Spinal cord (tissue), 10 donors: Measurements from ENCODE around the gene ULK4. TPM values are rescaled to one million over a fixed set of nuclear protein-coding genes. Genes with fewer than 3 reads are reported as not detected.

Experiments used
- DNase-seq, 6 donors: peaks; one replicate each; pipeline versions ENCODE4 v3.0.0 to v3.0.0-alpha.2; 2013 to 2015; ENCODE audit warnings: low spot score in 6 of 6, low read depth in 4 of 6
- H3K27ac ChIP-seq: one replicate; pipeline ENCODE4 v1.5.1; 2013; ENCODE audit warnings: low read depth, low read length, control low read depth
- H3K27me3 ChIP-seq: one replicate; pipeline ENCODE4 v1.6.1; 2013; ENCODE audit warnings: low read length; ENCODE audit not compliant: control insufficient read depth, insufficient read depth
- H3K36me3 ChIP-seq: one replicate; pipeline ENCODE4 v1.6.1; 2013; ENCODE audit warnings: low read length; ENCODE audit not compliant: control insufficient read depth, insufficient read depth
- H3K4me1 ChIP-seq: one replicate; pipeline ENCODE4 v1.6.1; 2013; ENCODE audit warnings: low read length; ENCODE audit not compliant: control insufficient read depth, insufficient read depth
- H3K4me3 ChIP-seq: one replicate; pipeline ENCODE4 v1.5.1; 2013; ENCODE audit warnings: low read depth, low read length, control low read depth
- H3K9me3 ChIP-seq: one replicate; pipeline ENCODE4 v1.6.1; 2013; ENCODE audit warnings: low read length; ENCODE audit not compliant: control insufficient read depth, insufficient read depth
- WGBS: methylation state at CpG from one replicate; pipeline ENCODE4 v1.1.5; 2013; ENCODE audit warnings: missing lambda C conversion rate; ENCODE audit not compliant: insufficient coverage; 5-methylcytosine and 5-hydroxymethylcytosine counted together
- polyA plus RNA-seq, 2 donors: library from polyadenylated mRNA; unstranded; fragments of 120-200 nt; gene quantifications; one replicate each; pipeline ENCODE4 v1.2.1, GENCODE V29; 2013; ENCODE audit not compliant: insufficient read length in 2 of 2
- total RNA-seq, 2 donors: library from RNA; depleted of rRNA in 1 of 2; stranded (reverse); fragments of 120-200 nt in 1 of 2; fragments of >200 nt in 1 of 2; gene quantifications; one replicate each; pipeline versions ENCODE4 v1.2.3 to v1.2.4, GENCODE V29; 2013 to 2014
- donor health status: healthy.

ULK4 gene
- total and polyA plus RNA-seq, 4 donors = 3.1 to 18.1 (median 9.7) TPM

DNA sequence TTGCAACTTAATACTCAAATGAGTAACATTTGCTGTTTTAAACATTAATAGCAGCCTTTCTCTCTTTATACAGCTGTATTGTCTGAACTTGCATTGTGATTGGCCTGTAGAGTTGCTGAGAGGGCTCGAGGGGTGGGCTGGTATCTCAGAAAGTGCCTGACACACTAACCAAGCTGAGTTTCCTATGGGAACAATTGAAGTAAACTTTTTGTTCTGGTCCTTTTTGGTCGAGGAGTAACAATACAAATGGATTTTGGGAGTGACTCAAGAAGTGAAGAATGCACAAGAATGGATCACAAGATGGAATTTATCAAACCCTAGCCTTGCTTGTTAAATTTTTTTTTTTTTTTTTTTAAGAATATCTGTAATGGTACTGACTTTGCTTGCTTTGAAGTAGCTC lies 722.3 kb downstream of the ULK4 start:
- Histone ChIP-seq H3K4me1 (peaks cover 3% of the 10 kb centered on the region), H3K9me3 (no peaks in the 10 kb centered on the region), H3K4me3 (no peak overlapping the region), H3K27me3 (no peaks in the 10 kb centered on the region), H3K36me3 (peaks cover 29% of the 10 kb centered on the region), H3K27ac (no peak overlapping the region)
- no peak for DNase-seq
- WGBS = no CpG with 5 or more reads among the region's 2 CpGs

DNA sequence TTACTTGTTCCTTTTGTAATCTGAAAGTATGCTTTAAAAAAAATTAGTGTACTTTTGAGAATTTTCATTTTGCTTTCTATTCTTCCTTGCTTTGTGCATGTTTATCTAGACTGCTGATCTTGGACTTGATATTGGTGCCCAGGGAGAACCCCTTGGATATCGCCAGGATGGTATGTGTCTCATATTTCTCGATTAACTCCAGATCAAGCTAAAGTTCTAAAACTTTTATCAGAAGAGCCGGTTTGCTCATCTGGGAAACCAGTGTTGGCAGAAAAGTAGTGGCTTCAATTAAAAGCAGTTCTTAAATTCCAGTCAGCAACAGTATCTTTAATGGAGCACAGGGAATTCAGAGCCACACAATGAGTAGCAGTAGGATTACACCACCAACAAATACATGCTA lies 724.0 kb downstream of the ULK4 start:
- WGBS = 94% methylated on average over 2 of the region's 3 CpGs
- H3K36me3 ChIP-seq = peaks cover 35% of the 10 kb centered on the region
- no peak overlapping the region for H3K27ac ChIP-seq
- H3K4me1 ChIP-seq = peaks cover 3% of the 10 kb centered on the region
- no peak overlapping the region for H3K4me3 ChIP-seq
- DNase-seq = peak in 1 of 6 donors; percentile 33
- H3K9me3 ChIP-seq = no peaks in the 10 kb centered on the region
- no peaks in the 10 kb centered on the region for H3K27me3 ChIP-seq

DNA sequence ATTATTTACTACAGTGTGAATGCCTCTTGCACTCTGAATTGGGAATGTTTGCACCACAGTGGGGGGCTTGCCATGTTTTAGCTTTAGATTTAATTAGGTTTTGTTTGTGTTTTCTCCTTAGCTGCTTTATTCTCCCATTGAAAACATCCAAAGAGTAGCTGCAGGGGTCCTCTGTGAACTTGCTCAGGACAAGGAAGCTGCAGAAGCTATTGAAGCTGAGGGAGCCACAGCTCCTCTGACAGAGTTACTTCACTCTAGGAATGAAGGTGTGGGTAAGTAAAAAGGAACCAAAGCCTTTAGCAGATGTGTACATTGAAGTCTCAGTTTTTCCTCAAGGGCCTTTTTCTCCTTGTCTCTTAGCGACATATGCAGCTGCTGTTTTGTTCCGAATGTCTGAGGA lies 725.7 kb downstream of the ULK4 start:
- Histone ChIP-seq H3K9me3 (no peaks in the 10 kb centered on the region), H3K4me1 (peaks cover 3% of the 10 kb centered on the region), H3K27me3 (no peaks in the 10 kb centered on the region), H3K36me3 (peaks cover 35% of the 10 kb centered on the region), H3K27ac (no peak overlapping the region), H3K4me3 (no peak overlapping the region)
- DNase-seq = peak in 2 of 6 donors; percentile 25 to 52
- no CpG with 5 or more reads among the region's 2 CpGs for WGBS

DNA sequence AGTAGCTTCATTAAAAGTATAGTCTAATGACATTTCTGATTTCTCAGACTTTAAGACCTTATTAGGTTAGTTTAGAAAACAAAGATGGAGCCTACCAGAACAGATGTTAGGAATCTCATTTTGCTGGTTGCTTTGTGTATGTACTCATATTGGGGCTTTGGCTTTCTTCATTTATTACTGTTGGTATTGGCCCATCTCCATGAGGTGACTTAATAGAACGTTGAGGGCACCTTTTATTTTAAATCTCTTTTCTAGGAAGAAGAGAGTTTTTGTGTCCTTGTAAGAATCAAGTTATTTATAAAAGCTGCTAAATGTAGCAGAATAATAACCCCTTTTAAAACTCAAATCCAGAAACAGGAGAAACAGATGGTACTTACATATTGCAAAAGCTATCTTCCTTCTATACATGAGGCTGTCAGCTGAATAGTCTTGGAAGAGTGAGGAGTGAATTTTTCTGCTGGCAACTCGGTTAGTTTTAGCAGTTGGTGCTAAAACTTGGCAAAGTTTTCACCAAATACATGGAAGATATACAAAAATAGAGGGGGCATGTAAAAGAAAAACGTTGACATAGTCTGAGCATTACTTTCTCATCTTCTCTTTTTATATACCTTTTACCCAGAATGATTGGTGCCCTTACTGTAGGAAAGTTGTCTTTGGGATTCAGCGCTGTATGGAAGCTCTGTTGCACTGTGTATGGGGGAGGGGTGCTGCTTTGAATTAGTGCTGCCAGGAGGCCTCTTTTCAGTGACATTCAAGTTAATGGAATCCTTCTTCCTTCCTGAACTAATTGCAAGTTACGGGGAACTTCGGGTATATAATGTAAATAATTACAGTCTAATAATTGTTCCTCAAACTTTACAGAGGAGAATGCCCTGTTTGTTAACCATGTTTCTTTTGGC lies 726.8 kb downstream of the ULK4 start:
- Histone ChIP-seq H3K27me3 (no peaks in the 10 kb centered on the region), H3K36me3 (peaks cover 35% of the 10 kb centered on the region), H3K4me3 (no peak overlapping the region), H3K4me1 (peaks cover 3% of the 10 kb centered on the region), H3K27ac (no peak overlapping the region), H3K9me3 (no peaks in the 10 kb centered on the region)
- WGBS = no CpG with 5 or more reads among the region's 6 CpGs
- peak in 3 of 6 donors; percentile 13 to 93 (median 82) for DNase-seq

DNA sequence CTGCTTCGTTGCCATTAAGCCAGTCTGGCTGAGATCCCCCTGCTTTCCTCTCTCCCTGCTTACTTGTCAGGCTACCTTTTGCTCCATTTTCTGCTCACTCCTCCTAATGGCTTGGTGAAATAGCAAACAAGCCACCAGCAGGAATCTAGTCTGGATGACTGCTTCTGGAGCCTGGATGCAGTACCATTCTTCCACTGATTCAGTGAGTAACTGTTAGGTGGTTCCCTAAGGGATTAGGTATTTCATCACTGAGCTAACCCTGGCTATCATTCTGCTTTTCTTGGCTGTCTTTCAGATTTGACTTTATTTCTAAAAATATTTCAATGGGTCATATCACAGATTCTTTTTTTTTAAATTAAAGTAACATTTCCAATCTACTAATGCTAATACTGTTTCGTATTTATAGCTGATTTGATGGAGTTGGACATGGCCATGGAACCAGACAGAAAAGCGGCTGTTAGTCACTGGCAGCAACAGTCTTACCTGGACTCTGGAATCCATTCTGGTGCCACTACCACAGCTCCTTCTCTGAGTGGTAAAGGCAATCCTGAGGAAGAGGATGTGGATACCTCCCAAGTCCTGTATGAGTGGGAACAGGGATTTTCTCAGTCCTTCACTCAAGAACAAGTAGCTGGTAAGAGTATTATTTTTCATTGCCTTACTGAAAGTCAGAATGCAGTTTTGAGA lies 737.6 kb downstream of the ULK4 start:
- H3K36me3 ChIP-seq = peaks cover 14% of the 10 kb centered on the region
- H3K27me3 ChIP-seq = no peaks in the 10 kb centered on the region
- H3K27ac ChIP-seq = no peak overlapping the region
- WGBS = 63% methylated on average over 2 of the region's 3 CpGs
- no peaks in the 10 kb centered on the region for H3K4me1 ChIP-seq
- no peak for DNase-seq
- no peak overlapping the region for H3K4me3 ChIP-seq
- H3K9me3 ChIP-seq = no peaks in the 10 kb centered on the region

DNA sequence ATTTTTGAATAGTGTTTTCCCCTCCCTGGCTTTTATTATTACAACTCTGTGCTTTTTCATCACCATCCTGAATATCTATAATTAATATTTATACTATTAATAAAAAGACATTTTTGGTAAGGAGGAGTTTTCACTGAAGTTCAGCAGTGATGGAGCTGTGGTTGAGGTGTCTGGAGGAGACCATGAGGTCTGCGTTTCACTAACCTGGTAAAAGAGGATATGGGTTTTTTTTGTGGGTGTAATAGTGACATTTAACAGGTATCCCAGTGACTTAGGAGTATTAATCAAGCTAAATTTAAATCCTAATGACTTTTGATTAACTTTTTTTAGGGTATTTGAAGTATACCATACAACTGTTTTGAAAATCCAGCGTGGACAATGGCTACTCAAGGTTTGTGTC lies 738.2 kb downstream of the ULK4 start:
- no peak overlapping the region for H3K4me3 ChIP-seq
- no peaks in the 10 kb centered on the region for H3K9me3 ChIP-seq
- no peak overlapping the region for H3K27ac ChIP-seq
- no peaks in the 10 kb centered on the region for H3K27me3 ChIP-seq
- H3K36me3 ChIP-seq = peaks cover 14% of the 10 kb centered on the region
- DNase-seq = no peak
- no peaks in the 10 kb centered on the region for H3K4me1 ChIP-seq
- 80% methylated on average over 1 of the region's 2 CpGs for WGBS

DNA sequence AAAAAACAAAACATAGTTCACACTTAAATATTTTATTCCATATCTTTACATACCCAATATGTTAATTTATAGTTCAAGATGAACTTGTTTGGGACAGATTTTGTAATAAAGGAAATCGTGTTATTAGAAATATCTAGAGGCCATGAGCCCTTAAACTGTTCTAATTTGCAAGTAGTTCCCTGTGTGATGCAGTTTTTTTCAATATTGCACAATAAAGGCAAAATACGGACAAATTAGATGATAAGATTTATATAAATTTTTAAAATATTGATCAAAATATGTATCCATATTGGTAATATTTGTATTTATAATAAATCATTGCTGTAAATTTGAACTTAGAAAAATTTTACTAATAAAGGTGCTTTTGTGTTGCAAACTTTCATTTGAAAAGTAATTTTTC lies 738.8 kb downstream of the ULK4 start:
- Histone ChIP-seq H3K4me1 (no peaks in the 10 kb centered on the region), H3K27me3 (no peaks in the 10 kb centered on the region), H3K27ac (no peak overlapping the region), H3K36me3 (peaks cover 14% of the 10 kb centered on the region), H3K9me3 (no peaks in the 10 kb centered on the region), H3K4me3 (no peak overlapping the region)
- no CpG with 5 or more reads among the region's 2 CpGs for WGBS
- no peak for DNase-seq

DNA sequence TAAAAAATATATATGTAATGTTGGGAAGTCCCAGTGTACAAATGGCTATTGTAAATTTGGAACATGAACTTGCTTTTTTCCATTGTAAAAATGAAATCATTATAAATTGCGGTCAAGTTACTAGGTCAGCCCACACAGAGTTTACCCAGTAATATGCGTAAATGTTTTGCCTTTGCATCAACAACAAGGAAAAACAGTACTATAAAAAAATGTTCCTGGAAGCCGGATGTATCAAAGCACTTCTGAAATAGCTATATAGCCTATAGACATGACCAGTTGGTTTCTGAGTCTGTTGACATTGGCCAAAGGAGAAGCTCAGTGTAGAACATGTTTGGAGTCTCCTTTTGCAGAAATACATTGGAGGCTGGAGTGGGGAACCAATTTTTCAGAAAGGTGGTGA lies 739.4 kb downstream of the ULK4 start:
- Histone ChIP-seq H3K36me3 (peaks cover 14% of the 10 kb centered on the region), H3K4me3 (no peak overlapping the region), H3K27me3 (no peaks in the 10 kb centered on the region), H3K9me3 (no peaks in the 10 kb centered on the region), H3K27ac (no peak overlapping the region), H3K4me1 (no peaks in the 10 kb centered on the region)
- DNase-seq = no peak
- no CpG with 5 or more reads among the region's 3 CpGs for WGBS

DNA sequence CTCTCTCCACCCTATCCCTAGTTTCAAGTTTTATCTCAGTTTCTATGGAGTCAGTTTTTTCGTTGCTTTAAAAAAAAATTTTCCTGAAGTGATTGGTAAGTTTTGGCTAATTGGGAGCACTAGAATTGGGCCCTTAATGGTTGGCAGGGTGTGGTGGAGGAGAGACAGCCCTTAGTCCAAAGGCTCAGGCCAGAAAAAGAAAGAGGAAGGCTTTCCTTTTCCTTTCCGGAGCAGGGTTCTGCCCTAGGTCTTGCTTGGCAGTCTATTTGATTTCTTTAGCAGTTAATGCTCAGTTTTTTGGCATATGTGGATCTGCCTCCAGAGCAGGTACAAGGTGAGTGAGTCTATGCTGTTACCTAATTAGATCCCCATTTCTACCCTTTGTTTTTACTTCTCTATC lies 739.9 kb downstream of the ULK4 start:
- Histone ChIP-seq H3K36me3 (peaks cover 14% of the 10 kb centered on the region), H3K27ac (no peak overlapping the region), H3K9me3 (no peaks in the 10 kb centered on the region), H3K4me1 (no peaks in the 10 kb centered on the region), H3K27me3 (no peaks in the 10 kb centered on the region), H3K4me3 (no peak overlapping the region)
- WGBS = no CpG with 5 or more reads among the region's 2 CpGs
- no peak for DNase-seq
